Prostate gland (tissue), 2 donors: ENCODE data around the gene PLPPR4. TPM values are rescaled to one million over a fixed set of nuclear protein-coding genes. Genes with fewer than 3 reads are reported as not detected.
"Not testable (repeated sequence)": the region's sequence is repeated elsewhere in the genome, so short reads cannot be mapped to it uniquely, and the experiment has no call there.

Experiments
- DNase-seq: peaks from one replicate; pipeline ENCODE4 v3.0.0-alpha.2; 2019; ENCODE audit warnings: low spot score
- H3K27ac ChIP-seq, 2 donors: fragments of 200-600 bp; sonication (generic); 2 replicates each; pipeline ENCODE4 v1.5.1; 2017 to 2019
- H3K27me3 ChIP-seq: fragments of 200-600 bp; sonication (generic); replicated peaks from 2 replicates; pipeline ENCODE4 v1.5.1; 2019; ENCODE audit not compliant: insufficient read depth
- H3K36me3 ChIP-seq, 2 donors: fragments of 200-600 bp; sonication (generic); 1 replicate in 1 of 2; 2 replicates in 1 of 2; pipeline versions ENCODE4 v1.5.1 to v1.8.1; 2017 to 2019
- H3K4me1 ChIP-seq: fragments of 200-600 bp; sonication (generic); replicated peaks from 2 replicates; pipeline ENCODE4 v1.5.1; 2019
- H3K4me3 ChIP-seq, 2 donors: fragments of 200-600 bp; sonication (generic); 2 replicates each; pipeline ENCODE4 v1.5.1; 2017 to 2019
- H3K9me3 ChIP-seq: fragments of 200-600 bp; sonication (generic); 2 replicates; pipeline ENCODE4 v1.5.1; 2017
- CTCF ChIP-seq, 4 experiments: fragments of 200-600 bp in 2 of 4; fragments of 450-650 bp in 2 of 4; sonication (generic) in 2 of 4; IDR thresholded peaks; 1 replicate in 3 of 4; 2 replicates in 1 of 4; pipeline ENCODE4 v1.5.1; 2016 to 2019; ENCODE audit warnings: antibody characterized with exemption in 4 of 4, mild to moderate bottlenecking in 2 of 4, moderate library complexity in 2 of 4
- POLR2A ChIP-seq: fragments of 450-650 bp; IDR thresholded peaks from one replicate; pipeline ENCODE4 v1.6.1; 2016; ENCODE audit warnings: antibody characterized with exemption, mild to moderate bottlenecking
- POLR2AphosphoS5 ChIP-seq: sonication (generic); formaldehyde crosslinking; IDR thresholded peaks from one replicate; pipeline ENCODE4 v1.6.1; 2017; ENCODE audit warnings: antibody characterized with exemption
- WGBS: methylation state at CpG from one replicate; pipeline ENCODE4 v1.1.5; 2018; 5-methylcytosine and 5-hydroxymethylcytosine counted together
- intact Hi-C: fragments of 100-400 bp; cut with DNase I; formaldehyde crosslinking; loops from one replicate; pipeline ENCODE4 v1.14.2; 2022
- total RNA-seq, 2 donors: library from RNA; depleted of rRNA; stranded (reverse); fragments of >200 nt; gene quantifications; one replicate each; pipeline ENCODE4 v1.1.0, GENCODE V29; 2016

PLPPR4 gene
- total RNA-seq, 2 donors from 2014 or later, result 0.05 to 3.2 TPM

- intact Hi-C loops, result no loop called here
- no peaks in the 10 kb centered on the region for H3K4me1 ChIP-seq
- no peaks in the 10 kb centered on the region for H3K9me3 ChIP-seq
- no peaks in the 10 kb centered on the region for H3K27me3 ChIP-seq
- no peak overlapping the region for H3K4me3 ChIP-seq
- TF ChIP-seq POLR2A (no peak), POLR2AphosphoS5 (no peak)
- 62% methylated on average over 1 of the region's 1 CpG for WGBS
- DNase-seq, result no peak
- H3K36me3 ChIP-seq, result no peaks in the 10 kb centered on the region
- H3K27ac ChIP-seq, result no peak overlapping the region
Measured at GRCh38 chr1:99277066-99277465, 12.8 kb downstream of the PLPPR4 start.

- 28% methylated on average over 4 of the region's 4 CpGs for WGBS
- Histone ChIP-seq H3K27ac (no peak overlapping the region), H3K36me3 (no peaks in the 10 kb centered on the region), H3K9me3 (no peaks in the 10 kb centered on the region), H3K4me1 (no peaks in the 10 kb centered on the region), H3K27me3 (no peaks in the 10 kb centered on the region), H3K4me3 (no peak overlapping the region)
- intact Hi-C loops, result no loop called here
- DNase-seq, result no peak
- no peak for TF ChIP-seq CTCF (IDR thresholded peaks at IDR 0.05)
- no peak for TF ChIP-seq POLR2A
- no peak for TF ChIP-seq POLR2AphosphoS5
Measured at GRCh38 chr1:99279525-99279924, 15.2 kb downstream of the PLPPR4 start.

- Histone ChIP-seq H3K36me3 (no peaks in the 10 kb centered on the region), H3K4me1 (no peaks in the 10 kb centered on the region), H3K27ac (no peak overlapping the region), H3K4me3 (no peak overlapping the region), H3K27me3 (no peaks in the 10 kb centered on the region), H3K9me3 (no peaks in the 10 kb centered on the region)
- no peak for DNase-seq
- no peak for TF ChIP-seq CTCF (IDR thresholded peaks at IDR 0.05)
- TF ChIP-seq POLR2A, result no peak
- TF ChIP-seq POLR2AphosphoS5, result no peak
- intact Hi-C loops, result no loop called here
Measured at GRCh38 chr1:99281105-99281504, 16.8 kb downstream of the PLPPR4 start.

GRCh38 chr1:99282536-99282935, 18.2 kb downstream of the PLPPR4 start:
- no peak overlapping the region for H3K27ac ChIP-seq
- no peak for DNase-seq
- intact Hi-C loops, result no loop called here
- H3K36me3 ChIP-seq, result no peaks in the 10 kb centered on the region
- no peaks in the 10 kb centered on the region for H3K9me3 ChIP-seq
- H3K4me3 ChIP-seq, result no peak overlapping the region
- no peaks in the 10 kb centered on the region for H3K4me1 ChIP-seq
- no peak for TF ChIP-seq POLR2A
- no peak for TF ChIP-seq CTCF (IDR thresholded peaks at IDR 0.05)
- no peak for TF ChIP-seq POLR2AphosphoS5
- H3K27me3 ChIP-seq, result no peaks in the 10 kb centered on the region
- 46% methylated on average over 3 of the region's 3 CpGs for WGBS

- H3K9me3 ChIP-seq, H3K36me3 ChIP-seq, H3K27me3 ChIP-seq, H3K27ac ChIP-seq, H3K4me3 ChIP-seq, intact Hi-C loops, DNase-seq, H3K4me1 ChIP-seq: not testable (repeated sequence)
- 93% methylated on average over 18 of the region's 18 CpGs for WGBS
Measured at GRCh38 chr1:99283521-99283920, 19.2 kb downstream of the PLPPR4 start.

- no peaks in the 10 kb centered on the region for H3K4me1 ChIP-seq
- H3K4me3 ChIP-seq, result no peak overlapping the region
- H3K27ac ChIP-seq, result no peak overlapping the region
- TF ChIP-seq POLR2A, result no peak
- no peak for TF ChIP-seq CTCF (IDR thresholded peaks at IDR 0.05)
- no peak for TF ChIP-seq POLR2AphosphoS5
- H3K9me3 ChIP-seq, result no peaks in the 10 kb centered on the region
- WGBS, result 73% methylated on average over 6 of the region's 6 CpGs
- no peaks in the 10 kb centered on the region for H3K27me3 ChIP-seq
- no peaks in the 10 kb centered on the region for H3K36me3 ChIP-seq
- intact Hi-C loops, result no loop called here
- DNase-seq, result no peak
Measured at GRCh38 chr1:99292886-99293285, 28.6 kb downstream of the PLPPR4 start.
